Activated naive CD8-positive, alpha-beta T cell treated with anti-CD3 and anti-CD28 coated beads, Interleukin-2, amount 10 ng/mL, durations not matched to agents 7 days and 5 days (primary cell): Measurements from ENCODE around the gene SURF4. TPM values are rescaled to one million over a fixed set of nuclear protein-coding genes. Genes with fewer than 3 reads are reported as not detected.

Source experiments
- ATAC-seq: fragments of 150-1000 bp; cut with Tn5 transposase; one replicate; pipeline ENCODE4 v1.10.0; 2021; ENCODE audit warnings: low read depth, moderate library complexity
- POLR2A ChIA-PET: fragments of 350-600 bp; sonication (Branson Sonifier 250); formaldehyde crosslinking; loops from one replicate; lab custom pipeline; 2021; ENCODE audit warnings: antibody characterized with exemption; lab: Charles Lee
- DNase-seq: peaks from one replicate; pipeline ENCODE4 v3.0.0; 2021
- H3K27ac Mint-ChIP-seq: one replicate; pipeline ENCODE4 v1.8.0; 2022; ENCODE audit warnings: mild to moderate bottlenecking, mixed read lengths
- H3K27me3 Mint-ChIP-seq: one replicate; pipeline ENCODE4 v1.8.0; 2022; ENCODE audit warnings: mild to moderate bottlenecking, moderate library complexity, mixed read lengths
- H3K36me3 Mint-ChIP-seq: one replicate; pipeline ENCODE4 v1.8.0; 2021; ENCODE audit warnings: mild to moderate bottlenecking, mixed read lengths
- H3K4me1 Mint-ChIP-seq: one replicate; pipeline ENCODE4 v1.8.0; 2021; ENCODE audit warnings: mixed read lengths
- H3K4me3 Mint-ChIP-seq: one replicate; pipeline ENCODE4 v1.8.0; 2022; ENCODE audit warnings: mild to moderate bottlenecking, moderate library complexity, mixed read lengths
- H3K9me3 Mint-ChIP-seq: one replicate; pipeline ENCODE4 v1.8.0; 2021; ENCODE audit warnings: mixed read lengths
- total RNA-seq, 2 experiments: library from RNA; stranded (reverse); gene quantifications; one replicate each; pipeline ENCODE4 v1.2.3, GENCODE V29; 2021

SURF4 gene
- total RNA-seq, 2 experiments from 2014 or later = 160 to 161 TPM

DNA sequence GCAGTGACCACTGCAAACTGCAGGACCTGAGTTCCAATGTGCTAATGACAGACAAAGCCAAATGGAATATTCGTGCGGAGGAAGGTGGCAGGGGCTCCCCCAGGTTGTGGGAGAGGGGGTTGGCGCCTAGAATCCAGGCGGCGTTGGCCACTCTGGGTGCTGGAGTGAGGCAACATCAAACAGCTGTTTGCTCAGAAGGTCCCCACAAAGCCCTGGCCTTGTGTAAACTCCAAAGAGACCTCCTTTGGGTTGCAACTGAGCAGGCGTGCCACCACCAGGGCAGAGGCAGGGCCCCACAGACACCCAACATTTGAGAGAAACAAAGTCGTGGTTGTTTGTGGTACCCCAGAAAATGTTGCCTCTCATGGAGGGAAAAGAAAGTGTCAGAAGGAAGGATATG is 14.9 kb upstream of the SURF4 start:
- H3K4me3 Mint-ChIP-seq = no peak overlapping the region
- DNase-seq = no peak

DNA sequence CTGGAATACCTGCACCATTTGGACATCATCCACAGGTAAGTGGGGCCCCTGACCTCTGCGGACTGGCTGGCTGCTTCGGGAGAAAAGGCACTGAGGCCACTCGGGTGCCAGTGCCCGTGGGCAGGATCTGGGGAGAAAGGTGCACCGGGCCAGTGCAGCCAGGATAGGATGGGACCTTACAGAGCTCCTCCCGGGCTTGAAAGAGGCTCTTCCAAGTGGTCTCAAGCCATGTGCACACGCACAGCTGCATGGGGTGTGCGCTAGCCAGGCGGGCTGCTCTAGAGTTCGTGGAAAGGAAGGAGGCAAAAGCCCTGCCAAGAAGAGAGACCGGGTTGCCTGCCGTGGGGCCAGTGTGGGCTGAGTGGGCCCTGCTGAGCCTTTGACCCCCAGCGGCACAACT is 13.7 kb upstream of the SURF4 start:
- DNase-seq (no peak), ATAC-seq (no peak)
- peaks cover 2% of the 10 kb centered on the region for H3K27me3 Mint-ChIP-seq
- POLR2A ChIA-PET = interaction anchor here (1.2 kb wide), 1 partner anchor 11 kb away, joined by 3 read pairs; no protein-coding TSS in a partner anchor
- no peak overlapping the region for H3K4me3 Mint-ChIP-seq
- H3K36me3 Mint-ChIP-seq = no peaks in the 10 kb centered on the region
- no peak overlapping the region for H3K27ac Mint-ChIP-seq
- H3K9me3 Mint-ChIP-seq = no peaks in the 10 kb centered on the region
- no peaks in the 10 kb centered on the region for H3K4me1 Mint-ChIP-seq

More for the DNA sequence above, 14.9 kb upstream of the SURF4 start:
- ATAC-seq = no peak
- POLR2A ChIA-PET = no interaction called here
- Mint-ChIP-seq H3K9me3 (no peaks in the 10 kb centered on the region), H3K27ac (no peak overlapping the region), H3K27me3 (peaks cover 2% of the 10 kb centered on the region), H3K36me3 (no peaks in the 10 kb centered on the region), H3K4me1 (no peaks in the 10 kb centered on the region)

DNA sequence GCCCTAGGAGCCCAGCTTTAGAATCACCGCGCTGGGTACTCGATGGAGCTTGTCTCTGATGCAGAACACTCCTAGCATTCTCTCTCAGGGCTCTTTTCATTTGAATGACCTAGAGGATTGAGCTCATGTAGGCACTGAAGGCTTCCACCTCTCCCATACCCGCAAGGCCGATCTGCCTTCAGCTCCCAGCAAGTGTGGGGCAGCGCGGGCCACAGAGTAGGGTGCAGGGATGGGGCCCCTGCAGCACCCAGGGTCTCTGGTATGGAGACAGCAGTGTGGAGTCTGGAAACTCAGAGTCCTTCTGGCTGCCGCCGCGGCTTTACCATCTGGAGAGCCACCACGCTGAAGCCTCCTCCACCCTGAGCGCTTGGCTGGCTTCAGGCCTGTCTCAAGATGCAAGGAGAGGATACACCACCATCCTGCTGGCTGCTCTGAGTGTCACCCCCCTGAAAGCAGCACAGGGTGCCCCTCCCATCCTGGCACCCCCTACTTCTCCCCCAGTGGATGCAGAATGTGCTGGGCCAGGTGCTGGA is 13.2 kb upstream of the SURF4 start:
- DNase-seq (no peak), ATAC-seq (no peak)
- no peak overlapping the region for H3K27ac Mint-ChIP-seq
- POLR2A ChIA-PET = interaction anchor here (1.2 kb wide), 1 partner anchor 10 kb away, joined by 3 read pairs; no protein-coding TSS in a partner anchor
- H3K4me1 Mint-ChIP-seq = no peaks in the 10 kb centered on the region
- H3K9me3 Mint-ChIP-seq = no peaks in the 10 kb centered on the region
- no peaks in the 10 kb centered on the region for H3K27me3 Mint-ChIP-seq
- no peaks in the 10 kb centered on the region for H3K36me3 Mint-ChIP-seq
- H3K4me3 Mint-ChIP-seq = no peak overlapping the region

- ATAC-seq (no peak), DNase-seq (no peak)
- Mint-ChIP-seq H3K4me1 (no peaks in the 10 kb centered on the region), H3K27ac (no peak overlapping the region), H3K27me3 (no peaks in the 10 kb centered on the region), H3K36me3 (no peaks in the 10 kb centered on the region), H3K9me3 (no peaks in the 10 kb centered on the region), H3K4me3 (no peak overlapping the region)
- POLR2A ChIA-PET = no interaction called here
Measured at GRCh38 chr9:133387680-133388079, 11.8 kb upstream of the SURF4 start.

DNA sequence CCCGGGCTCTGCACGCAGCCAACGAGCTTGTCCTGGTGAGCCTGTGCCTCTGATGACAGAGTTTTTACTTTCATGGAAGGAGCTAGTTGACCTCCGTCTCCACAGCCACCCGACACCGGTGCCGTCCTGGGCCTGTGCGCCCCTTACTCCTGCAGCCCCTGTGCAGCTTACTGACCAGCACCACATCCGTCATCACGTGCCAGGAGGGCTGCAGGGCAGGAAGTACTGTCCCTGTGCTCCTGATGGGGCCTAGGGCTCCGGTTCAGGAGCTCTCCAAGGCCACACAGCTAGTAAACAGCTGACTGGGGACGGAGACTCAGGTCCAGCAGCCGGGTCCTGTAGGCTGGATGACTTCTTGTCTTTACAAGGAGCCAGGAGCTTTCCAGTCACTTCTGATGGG is 10.5 kb upstream of the SURF4 start:
- no peaks in the 10 kb centered on the region for H3K36me3 Mint-ChIP-seq

GRCh38 chr9:133385452-133385851 is 9.6 kb upstream of the SURF4 start:
- Mint-ChIP-seq H3K36me3 (no peaks in the 10 kb centered on the region), H3K4me1 (no peaks in the 10 kb centered on the region), H3K4me3 (no peak overlapping the region), H3K27me3 (no peaks in the 10 kb centered on the region), H3K27ac (no peak overlapping the region), H3K9me3 (no peaks in the 10 kb centered on the region)
- POLR2A ChIA-PET = no interaction called here
- no peak for DNase-seq
- ATAC-seq = no peak

More for the DNA sequence above, 10.5 kb upstream of the SURF4 start:
- POLR2A ChIA-PET = interaction anchor here (1.0 kb wide), 1 partner anchor 11 kb away, joined by 3 read pairs; no protein-coding TSS in a partner anchor
- ATAC-seq = no peak
- no peak overlapping the region for H3K4me3 Mint-ChIP-seq
- no peak for DNase-seq
- no peaks in the 10 kb centered on the region for H3K9me3 Mint-ChIP-seq
- no peak overlapping the region for H3K27ac Mint-ChIP-seq
- H3K4me1 Mint-ChIP-seq = no peaks in the 10 kb centered on the region
- H3K27me3 Mint-ChIP-seq = no peaks in the 10 kb centered on the region

GRCh38 chr9:133384736-133385321 is 9.0 kb upstream of the SURF4 start:
- DNase-seq = no peak
- Mint-ChIP-seq H3K36me3 (no peaks in the 10 kb centered on the region), H3K9me3 (no peaks in the 10 kb centered on the region), H3K27me3 (no peaks in the 10 kb centered on the region), H3K4me1 (no peaks in the 10 kb centered on the region), H3K4me3 (no peak overlapping the region), H3K27ac (no peak overlapping the region)
- ATAC-seq = no peak
- POLR2A ChIA-PET = no interaction called here

DNA sequence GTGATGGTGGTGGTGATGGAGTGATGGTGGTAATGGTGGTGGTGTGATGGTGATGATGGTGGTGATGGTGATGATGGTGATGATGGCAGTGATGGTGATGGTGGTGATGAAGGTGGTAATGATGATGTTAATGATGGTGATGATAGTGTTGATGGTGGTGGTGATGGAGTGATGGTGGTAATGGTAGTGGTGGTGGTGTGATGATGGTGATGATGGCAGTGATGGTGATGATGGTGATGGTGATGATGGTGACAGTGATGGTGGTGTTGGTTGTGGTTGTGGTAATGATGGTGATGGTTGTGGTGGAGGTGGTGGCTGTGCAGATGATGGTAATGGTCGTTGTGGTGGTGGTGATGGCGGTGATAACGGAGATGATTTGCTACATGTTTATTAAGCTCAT is 7.6 kb upstream of the SURF4 start:
- Mint-ChIP-seq H3K4me3 (no peak overlapping the region), H3K27ac (no peak overlapping the region), H3K36me3 (no peaks in the 10 kb centered on the region), H3K4me1 (peaks cover 6% of the 10 kb centered on the region), H3K9me3 (no peaks in the 10 kb centered on the region), H3K27me3 (no peaks in the 10 kb centered on the region)
- ATAC-seq = no peak
- DNase-seq = no peak
- POLR2A ChIA-PET = no interaction called here

DNA sequence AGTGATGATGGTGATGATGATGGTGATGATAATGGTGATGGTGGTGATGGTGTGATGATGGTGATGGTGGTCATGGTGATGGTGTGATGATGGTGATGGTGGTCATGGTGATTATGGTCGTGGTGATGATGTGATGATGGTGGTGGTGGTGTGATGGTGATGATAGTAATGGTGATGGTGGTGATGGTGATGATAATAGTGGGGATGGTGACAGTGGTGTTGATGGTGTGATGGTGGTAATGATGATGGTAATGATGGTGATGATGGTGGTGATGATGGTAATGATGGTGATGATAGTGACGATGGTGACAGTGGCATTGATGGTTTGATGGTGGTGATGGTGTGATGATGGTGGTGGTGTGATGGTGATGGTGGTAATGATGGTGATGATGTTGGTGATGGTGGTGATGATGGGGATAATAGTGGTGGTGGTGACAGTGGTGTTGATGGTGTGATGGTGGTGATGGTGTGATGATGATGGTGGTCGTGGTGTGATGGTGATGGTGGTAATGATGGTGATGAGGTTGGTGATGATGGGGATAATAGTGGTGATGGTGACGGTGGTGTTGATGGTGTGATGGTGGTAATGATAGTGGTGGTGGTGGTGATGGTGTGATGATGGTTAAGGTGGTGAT is 6.8 kb upstream of the SURF4 start:
- H3K4me1 Mint-ChIP-seq = peaks cover 10% of the 10 kb centered on the region
- ATAC-seq (no peak), DNase-seq (no peak)
- H3K4me3 Mint-ChIP-seq = no peak overlapping the region
- no peaks in the 10 kb centered on the region for H3K27me3 Mint-ChIP-seq
- POLR2A ChIA-PET = no interaction called here
- no peaks in the 10 kb centered on the region for H3K36me3 Mint-ChIP-seq
- H3K9me3 Mint-ChIP-seq = no peaks in the 10 kb centered on the region
- no peak overlapping the region for H3K27ac Mint-ChIP-seq

DNA sequence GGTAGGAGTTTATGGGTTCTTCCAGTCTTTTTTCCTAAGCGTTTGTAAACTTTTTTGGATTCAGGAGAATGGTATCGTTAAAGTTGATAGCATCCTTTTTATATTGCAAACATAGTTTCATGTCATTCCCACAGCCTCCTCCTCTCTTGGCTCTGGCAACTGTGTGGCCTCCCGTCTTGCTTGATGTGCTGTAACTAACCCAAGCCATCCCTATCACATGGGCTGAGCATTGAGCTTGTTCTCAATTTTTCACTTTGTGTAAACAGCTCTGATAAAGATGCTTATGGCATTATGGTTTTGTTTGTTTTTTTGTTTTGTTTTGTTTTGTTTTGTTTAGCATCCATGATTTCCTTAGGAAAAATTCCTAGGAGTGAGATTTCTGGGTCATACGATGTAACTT is 4.9 kb upstream of the SURF4 start:
- POLR2A ChIA-PET = interaction anchor here (0.7 kb wide), 1 partner anchor 681 kb away, joined by 4 read pairs; no protein-coding TSS in a partner anchor

GRCh38 chr9:133379153-133380086 is 3.6 kb upstream of the SURF4 start:
- Mint-ChIP-seq H3K27ac (no peak overlapping the region), H3K9me3 (no peaks in the 10 kb centered on the region), H3K27me3 (peaks cover 3% of the 10 kb centered on the region), H3K4me1 (peaks cover 16% of the 10 kb centered on the region), H3K36me3 (peaks cover 6% of the 10 kb centered on the region), H3K4me3 (no peak overlapping the region)
- no peak for DNase-seq
- ATAC-seq = no peak
- POLR2A ChIA-PET = interaction anchor here (0.7 to 1.4 kb wide), 2 partner anchors 10 to 23 kb away, joined by 3 to 4 read pairs; partner anchors contain the start of genes SURF1 and SURF2

More for the DNA sequence above, 4.9 kb upstream of the SURF4 start:
- H3K9me3 Mint-ChIP-seq = no peaks in the 10 kb centered on the region
- H3K27ac Mint-ChIP-seq = no peak overlapping the region
- ATAC-seq (no peak), DNase-seq (no peak)
- no peaks in the 10 kb centered on the region for H3K36me3 Mint-ChIP-seq
- no peak overlapping the region for H3K4me3 Mint-ChIP-seq
- H3K4me1 Mint-ChIP-seq = peaks cover 14% of the 10 kb centered on the region
- peaks cover 3% of the 10 kb centered on the region for H3K27me3 Mint-ChIP-seq

DNA sequence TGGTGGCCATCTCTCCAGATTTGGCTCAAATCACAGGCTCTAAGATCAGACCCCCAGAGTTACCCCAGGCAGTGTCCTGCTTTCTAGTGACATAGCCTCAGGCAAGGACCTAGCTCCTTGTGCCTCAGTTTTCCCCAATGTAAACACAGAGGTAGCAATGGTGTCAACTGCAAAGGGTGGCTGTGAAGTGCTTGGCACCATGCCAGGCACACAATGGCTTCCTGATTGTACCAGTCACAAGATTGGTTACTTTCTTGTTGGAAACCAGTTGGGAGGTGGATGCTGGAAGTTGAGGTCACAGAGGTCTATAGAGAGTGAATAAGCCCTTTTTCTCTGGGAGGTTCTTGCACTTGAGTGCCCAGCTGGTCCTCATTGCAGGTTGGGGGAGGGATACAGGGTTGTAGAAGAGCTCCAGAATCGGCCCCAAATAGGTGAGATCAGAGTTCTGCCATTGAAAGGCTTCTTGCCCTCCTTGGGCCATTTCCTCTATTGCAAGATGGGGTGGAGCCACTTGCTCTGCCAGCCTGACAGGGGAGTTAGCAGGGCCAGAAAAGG is 2.6 kb upstream of the SURF4 start:
- Mint-ChIP-seq H3K4me1 (peaks cover 20% of the 10 kb centered on the region), H3K27ac (no peak overlapping the region), H3K4me3 (no peak overlapping the region), H3K36me3 (peaks cover 6% of the 10 kb centered on the region), H3K9me3 (no peaks in the 10 kb centered on the region), H3K27me3 (peaks cover 3% of the 10 kb centered on the region)
- DNase-seq (no peak), ATAC-seq (no peak)
- POLR2A ChIA-PET = interaction anchor here (0.7 to 1.4 kb wide), 2 partner anchors 11 to 22 kb away, joined by 3 to 4 read pairs; partner anchors contain the start of genes SURF1 and SURF2

DNA sequence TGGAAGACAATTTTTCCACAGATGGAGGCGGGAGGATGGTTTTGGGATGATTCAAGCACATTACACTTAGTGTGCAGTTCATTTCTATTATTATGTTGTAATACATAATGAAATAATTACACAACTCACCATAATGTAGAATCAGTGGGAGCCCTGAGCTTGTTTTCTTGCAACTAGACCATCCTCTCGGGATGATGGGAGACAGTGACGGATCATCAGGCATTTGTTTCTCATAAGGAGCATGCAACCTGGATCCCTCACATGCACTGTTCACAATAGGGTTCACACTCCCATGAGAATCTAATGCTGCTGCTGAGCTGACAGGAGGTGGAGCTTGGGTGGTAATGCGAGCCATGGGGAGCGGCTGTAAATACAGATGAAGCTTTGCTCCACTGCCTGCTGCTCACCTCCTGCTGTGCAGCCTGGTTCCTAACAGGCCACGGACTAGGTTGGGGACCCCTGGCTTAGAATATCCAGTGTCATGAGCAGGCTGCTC is 1.9 kb upstream of the SURF4 start:
- DNase-seq (no peak), ATAC-seq (no peak)
- H3K4me1 Mint-ChIP-seq = peaks cover 26% of the 10 kb centered on the region
- H3K36me3 Mint-ChIP-seq = peaks cover 10% of the 10 kb centered on the region
- H3K27ac Mint-ChIP-seq = no peak overlapping the region
- no peak overlapping the region for H3K4me3 Mint-ChIP-seq
- POLR2A ChIA-PET = no interaction called here
- no peaks in the 10 kb centered on the region for H3K9me3 Mint-ChIP-seq
- peaks cover 3% of the 10 kb centered on the region for H3K27me3 Mint-ChIP-seq
